NCI-H345 (cell line): ENCODE results near the gene RNF34.
A peak's percentile ranks its signal among the peaks of the same experiment; 100 is the strongest.
"Not testable (repeated sequence)": the region's sequence is repeated elsewhere in the genome, so short reads cannot be mapped to it uniquely, and the experiment has no call there.

ENCODE experiments used
- DNase-seq: peaks from one replicate; lab custom pipeline; 2025; lab: John Stamatoyannopoulos, UW

Gene RNF34

GRCh38 chr12:121399391-121400331 is at the start of gene RNF34:
Gene RNF34 (plus strand): TSS chr12:121400118. CDS start chr12:121400213, 95 bp downstream.
- DNase-seq = peak; percentile 99

GRCh38 chr12:121351820-121352681 is 47.9 kb upstream of the RNF34 start, which contains the start of gene ANAPC5:
Gene ANAPC5 (minus strand): TSS chr12:121352411. CDS start chr12:121352340, 71 bp downstream.
- peak; percentile 98 for DNase-seq

- DNase-seq = no peak
Observed at GRCh38 chr12:121352682-121353018, 47.3 kb upstream of the RNF34 start.

- no peak for DNase-seq
Observed at GRCh38 chr12:121355818-121356217, 44.1 kb upstream of the RNF34 start.

GRCh38 chr12:121356657-121357056 is 43.3 kb upstream of the RNF34 start:
- DNase-seq = no peak

GRCh38 chr12:121357331-121357730 is 42.6 kb upstream of the RNF34 start:
- no peak for DNase-seq

GRCh38 chr12:121358073-121358472 is 41.8 kb upstream of the RNF34 start:
- DNase-seq = no peak

GRCh38 chr12:121364683-121365121 is 35.2 kb upstream of the RNF34 start:
- DNase-seq = no peak

GRCh38 chr12:121365416-121366062 is 34.4 kb upstream of the RNF34 start:
- no peak for DNase-seq

- DNase-seq = no peak
Observed at GRCh38 chr12:121366063-121366459, 33.9 kb upstream of the RNF34 start.

GRCh38 chr12:121371404-121371803 is 28.5 kb upstream of the RNF34 start:
- DNase-seq = no peak

- DNase-seq = no peak
Observed at GRCh38 chr12:121373755-121374154, 26.2 kb upstream of the RNF34 start.

GRCh38 chr12:121374336-121374735 is 25.6 kb upstream of the RNF34 start:
- DNase-seq = not testable (repeated sequence)

- not testable (repeated sequence) for DNase-seq
Observed at GRCh38 chr12:121374945-121375584, 24.9 kb upstream of the RNF34 start.

GRCh38 chr12:121376754-121377697 is 22.9 kb upstream of the RNF34 start:
- no peak for DNase-seq

- no peak for DNase-seq
Observed at GRCh38 chr12:121378736-121379135, 21.2 kb upstream of the RNF34 start.

GRCh38 chr12:121379945-121380344 is 20.0 kb upstream of the RNF34 start:
- DNase-seq = no peak

GRCh38 chr12:121383601-121384021 is 16.3 kb upstream of the RNF34 start:
- no peak for DNase-seq

- not testable (repeated sequence) for DNase-seq
Observed at GRCh38 chr12:121384891-121385290, 15.0 kb upstream of the RNF34 start.

- no peak for DNase-seq
Observed at GRCh38 chr12:121388421-121388981, 11.4 kb upstream of the RNF34 start.
